HEK293 (cell line): ENCODE results near the gene TSPAN10.

ENCODE experiments used
- BCL11B ChIP-seq: fragments of 450-650 bp; formaldehyde crosslinking; IDR thresholded peaks from 2 replicates; pipeline ENCODE4 v1.5.1; 2016; ENCODE audit warnings: low read depth, missing biosample characterization, missing genetic modification characterization
- CTCF ChIP-seq: fragments of 450-650 bp; formaldehyde crosslinking; IDR thresholded peaks from 2 replicates; pipeline ENCODE4 v1.5.1; 2016; ENCODE audit warnings: missing biosample characterization, missing genetic modification characterization
- ZBTB7A ChIP-seq: fragments of 450-650 bp; formaldehyde crosslinking; IDR thresholded peaks from 2 replicates; pipeline ENCODE4 v1.5.1; 2016; ENCODE audit warnings: low read depth, missing biosample characterization, missing genetic modification characterization
- ZNF175 ChIP-seq: fragments of 450-650 bp; formaldehyde crosslinking; IDR thresholded peaks from 2 replicates; pipeline ENCODE4 v1.5.1; 2016; ENCODE audit warnings: missing biosample characterization, missing genetic modification characterization

GRCh38 chr17:81589612-81590011 is 47.4 kb upstream of the TSPAN10 start:
- no peak for TF ChIP-seq BCL11B (tag by site-specific recombination)
- TF ChIP-seq CTCF (tag by site-specific recombination) = no peak
- no peak for TF ChIP-seq ZBTB7A (tag by site-specific recombination)
- TF ChIP-seq ZNF175 (tag by site-specific recombination) = no peak
